Trophoblast cell (in vitro differentiated cells and primary cell): ENCODE results near the gene PHLDA3.

Source experiments
- DNase-seq, 2 donors: peaks; one replicate each; pipeline ENCODE4 v3.0.0-alpha.2; 2016
- H2AFZ ChIP-seq: 2 replicates; pipeline ENCODE4 v1.6.1; 2013; ENCODE audit warnings: low read length, moderate library complexity, mild to moderate bottlenecking; ENCODE audit not compliant: insufficient read depth, poor library complexity
- H2AK5ac ChIP-seq: 2 replicates; pipeline ENCODE4 v1.6.1; 2013; ENCODE audit warnings: mild to moderate bottlenecking, low read length
- H2BK120ac ChIP-seq: 2 replicates; pipeline ENCODE4 v1.6.1; 2013; ENCODE audit warnings: low read length, mild to moderate bottlenecking, moderate library complexity; ENCODE audit not compliant: insufficient read depth, poor library complexity
- H2BK12ac ChIP-seq: 2 replicates; pipeline ENCODE4 v1.6.1; 2013; ENCODE audit warnings: mild to moderate bottlenecking, low read length, moderate library complexity
- H2BK5ac ChIP-seq: 2 replicates; pipeline ENCODE4 v1.6.1; 2013; ENCODE audit warnings: low read length, low read depth, moderate library complexity, mild to moderate bottlenecking; ENCODE audit not compliant: poor library complexity
- H3K14ac ChIP-seq: 2 replicates; pipeline ENCODE4 v1.6.1; 2013; ENCODE audit warnings: mild to moderate bottlenecking, low read length
- H3K18ac ChIP-seq: 2 replicates; pipeline ENCODE4 v1.6.1; 2013; ENCODE audit warnings: mild to moderate bottlenecking, low read length
- H3K23ac ChIP-seq: 2 replicates; pipeline ENCODE4 v1.6.1; 2013; ENCODE audit warnings: low read length
- H3K27ac ChIP-seq: 2 replicates; pipeline ENCODE4 v1.5.1; 2013; ENCODE audit warnings: low read depth, mild to moderate bottlenecking, inconsistent platforms, low read length, moderate library complexity
- H3K27me3 ChIP-seq: 2 replicates; pipeline ENCODE4 v1.6.1; 2013; ENCODE audit warnings: inconsistent platforms, mild to moderate bottlenecking, low read length, moderate library complexity; ENCODE audit not compliant: insufficient read depth
- H3K36me3 ChIP-seq, 2 experiments: 1 replicate in 1 of 2; 2 replicates in 1 of 2; pipeline ENCODE4 v1.6.1; 2013; ENCODE audit warnings: low read length in 2 of 2, mild to moderate bottlenecking in 2 of 2, moderate library complexity in 1 of 2; ENCODE audit not compliant: insufficient read depth in 2 of 2, control insufficient read depth in 1 of 2
- H3K4ac ChIP-seq: 2 replicates; pipeline ENCODE4 v1.6.1; 2013; ENCODE audit warnings: low read depth, mild to moderate bottlenecking, low read length, moderate library complexity
- H3K4me1 ChIP-seq, 2 experiments: 1 replicate in 1 of 2; 2 replicates in 1 of 2; pipeline ENCODE4 v1.6.1; 2013; ENCODE audit warnings: low read length in 2 of 2, mild to moderate bottlenecking in 2 of 2, moderate library complexity in 1 of 2; ENCODE audit not compliant: insufficient read depth in 2 of 2, control insufficient read depth in 1 of 2
- H3K4me2 ChIP-seq: 2 replicates; pipeline ENCODE4 v1.6.1; 2013; ENCODE audit warnings: inconsistent platforms, mild to moderate bottlenecking, low read length, moderate library complexity
- H3K4me3 ChIP-seq: 2 replicates; pipeline ENCODE4 v1.5.1; 2013; ENCODE audit warnings: mild to moderate bottlenecking, low read depth, low read length, inconsistent platforms
- H3K79me1 ChIP-seq: one replicate; pipeline ENCODE4 v1.6.1; 2013; ENCODE audit warnings: low read length
- H3K79me2 ChIP-seq: 2 replicates; pipeline ENCODE4 v1.6.1; 2013; ENCODE audit warnings: low read length, mild to moderate bottlenecking; ENCODE audit not compliant: control insufficient read depth, insufficient read depth, poor library complexity
- H3K9ac ChIP-seq: 2 replicates; pipeline ENCODE4 v1.6.1; 2013; ENCODE audit warnings: mild to moderate bottlenecking, low read length
- H3K9me3 ChIP-seq: 2 replicates; pipeline ENCODE4 v1.6.1; 2013; ENCODE audit warnings: low read depth, mild to moderate bottlenecking, control low read depth, inconsistent platforms, low read length; ENCODE audit not compliant: insufficient read depth
- H4K12ac ChIP-seq: 2 replicates; pipeline ENCODE4 v1.6.1; 2013; ENCODE audit warnings: low read depth, mild to moderate bottlenecking, low read length, moderate library complexity
- H4K8ac ChIP-seq: 2 replicates; pipeline ENCODE4 v1.6.1; 2013; ENCODE audit warnings: low read depth, mild to moderate bottlenecking, low read length, moderate library complexity
- H4K91ac ChIP-seq: one replicate; pipeline ENCODE4 v1.6.1; 2013; ENCODE audit warnings: low read depth, mild to moderate bottlenecking, low read length, moderate library complexity
- WGBS: extraction: QIAGEN DNeasy Blood & Tissue Kit; methylation state at CpG from one replicate; pipeline ENCODE4 v1.1.7; 2013; ENCODE audit warnings: missing lambda C conversion rate; ENCODE audit not compliant: insufficient read length, insufficient coverage; ENCODE audit errors: extremely low coverage; 5-methylcytosine and 5-hydroxymethylcytosine counted together

Gene PHLDA3

DNA sequence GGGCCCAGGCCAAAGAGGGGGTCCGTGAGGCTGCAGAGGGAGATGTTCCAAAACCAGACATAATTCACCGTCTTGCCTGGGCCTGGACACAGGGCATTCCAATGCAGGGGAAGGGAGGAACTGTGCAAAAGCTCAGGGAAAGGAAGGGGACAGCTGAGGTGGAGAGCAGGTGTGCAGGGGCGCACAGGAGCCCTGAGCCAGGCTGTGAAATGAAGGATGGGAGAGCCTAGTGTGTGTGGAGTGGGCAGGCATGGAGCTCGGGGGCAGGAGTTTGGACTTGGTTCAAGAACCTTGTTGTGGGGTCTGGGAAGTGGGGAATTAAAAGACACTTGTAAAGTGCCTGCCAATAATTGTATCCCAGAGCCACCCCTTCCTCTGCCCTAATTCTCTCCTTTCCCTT, 49.7 kb downstream of the PHLDA3 start:
- no peak overlapping the region for H3K23ac ChIP-seq
- WGBS: no CpG with 5 or more reads among the region's 4 CpGs
- peaks cover 3% of the 10 kb centered on the region for H3K79me2 ChIP-seq
- H2BK120ac ChIP-seq: no peak overlapping the region
- no peaks in the 10 kb centered on the region for H3K27me3 ChIP-seq
- H2BK5ac ChIP-seq: no peak overlapping the region
- peaks cover 14 to 17% of the 10 kb centered on the region in 2 experiments for H3K4me1 ChIP-seq
- H3K79me1 ChIP-seq: peaks cover 3% of the 10 kb centered on the region
- peaks cover 11% of the 10 kb centered on the region for H3K9me3 ChIP-seq
- no peak overlapping the region for H3K14ac ChIP-seq
- no peak overlapping the region for H3K4me3 ChIP-seq
- H3K4me2 ChIP-seq: no peak overlapping the region
- H2AFZ ChIP-seq: no peak overlapping the region
- no peak overlapping the region for H3K9ac ChIP-seq
- no peak overlapping the region for H3K18ac ChIP-seq
- H2AK5ac ChIP-seq: no peak overlapping the region
- H3K4ac ChIP-seq: no peak overlapping the region
- H4K91ac ChIP-seq: no peak overlapping the region
- no peak overlapping the region for H2BK12ac ChIP-seq
- no peak overlapping the region for H4K8ac ChIP-seq
- no peak for DNase-seq
- no peaks in the 10 kb centered on the region for H3K36me3 ChIP-seq
- no peak overlapping the region for H3K27ac ChIP-seq
- no peak overlapping the region for H4K12ac ChIP-seq

DNA sequence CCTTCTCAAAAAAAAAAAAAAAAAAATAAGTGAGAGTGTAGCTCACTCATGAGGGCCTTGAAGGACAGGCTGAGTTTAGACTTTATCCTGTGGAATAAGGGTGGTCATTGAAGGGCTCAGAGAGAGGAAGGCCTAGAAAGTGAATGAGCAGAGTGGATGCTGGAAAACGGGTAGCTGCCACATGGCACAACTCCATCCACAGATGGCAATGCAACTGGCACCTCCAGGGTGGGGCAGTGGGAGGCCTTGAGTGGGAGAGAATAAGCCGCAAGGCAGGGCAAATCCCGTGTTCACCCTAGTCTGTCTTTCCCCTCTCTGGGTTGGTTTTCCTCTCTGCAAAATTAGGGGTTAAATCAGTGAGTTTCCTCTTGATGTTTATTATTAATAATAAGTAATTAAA, 50.5 kb downstream of the PHLDA3 start:
- Histone ChIP-seq H3K4me1 (peaks cover 14 to 17% of the 10 kb centered on the region in 2 experiments), H3K36me3 (no peaks in the 10 kb centered on the region), H3K9ac (no peak overlapping the region), H3K4ac (no peak overlapping the region), H3K79me2 (peaks cover 3% of the 10 kb centered on the region), H3K27me3 (no peaks in the 10 kb centered on the region), H3K9me3 (peaks cover 11% of the 10 kb centered on the region), H3K4me2 (no peak overlapping the region), H3K27ac (no peak overlapping the region), H2BK12ac (no peak overlapping the region), H2AK5ac (no peak overlapping the region), H4K8ac (no peak overlapping the region), H3K4me3 (no peak overlapping the region), H2AFZ (no peak overlapping the region), H4K12ac (no peak overlapping the region), H2BK5ac (no peak overlapping the region), H3K18ac (no peak overlapping the region), H4K91ac (no peak overlapping the region), H2BK120ac (no peak overlapping the region), H3K79me1 (peaks cover 3% of the 10 kb centered on the region), H3K14ac (no peak overlapping the region), H3K23ac (no peak overlapping the region)
- no peak for DNase-seq
- WGBS: no CpG with 5 or more reads among the region's 3 CpGs
